H9 (cell line): ENCODE measurements around the gene RFNG. TPM values are rescaled to one million over a fixed set of nuclear protein-coding genes. Genes with fewer than 3 reads are reported as not detected.

Source experiments
- DNase-seq: peaks from one replicate; pipeline ENCODE4 v3.0.0-alpha.2; 2017
- H2AFZ ChIP-seq: one replicate; pipeline ENCODE4 v1.6.1; 2013; ENCODE audit warnings: mild to moderate bottlenecking, low read length, control low read depth, moderate library complexity
- H2AK5ac ChIP-seq: 2 replicates; pipeline ENCODE4 v1.6.1; 2013; ENCODE audit warnings: low read length, control low read depth, mixed read lengths; ENCODE audit not compliant: insufficient read length
- H2BK120ac ChIP-seq: one replicate; pipeline ENCODE4 v1.6.1; 2013; ENCODE audit warnings: low read depth, mild to moderate bottlenecking, low read length, control low read depth, inconsistent platforms; ENCODE audit not compliant: poor library complexity, severe bottlenecking
- H2BK12ac ChIP-seq: 2 replicates; pipeline ENCODE4 v1.6.1; 2013; ENCODE audit warnings: low read length, control low read depth, mixed read lengths, low read depth; ENCODE audit not compliant: insufficient read length
- H2BK15ac ChIP-seq: 2 replicates; pipeline ENCODE4 v1.6.1; 2013; ENCODE audit warnings: low read depth, low read length, control low read depth
- H2BK20ac ChIP-seq: one replicate; pipeline ENCODE4 v1.6.1; 2013; ENCODE audit warnings: low read depth, mild to moderate bottlenecking, low read length, control low read depth, inconsistent platforms; ENCODE audit not compliant: poor library complexity, severe bottlenecking
- H2BK5ac ChIP-seq: 2 replicates; pipeline ENCODE4 v1.6.1; 2013; ENCODE audit warnings: low read length, control low read depth, mixed read lengths; ENCODE audit not compliant: insufficient read length
- H3K14ac ChIP-seq: 2 replicates; pipeline ENCODE4 v1.6.1; 2013; ENCODE audit warnings: low read length, control low read depth; ENCODE audit not compliant: insufficient read depth
- H3K18ac ChIP-seq: 2 replicates; pipeline ENCODE4 v1.6.1; 2013; ENCODE audit warnings: low read depth, mild to moderate bottlenecking, mixed read lengths, low read length, control low read depth; ENCODE audit not compliant: insufficient read length
- H3K23ac ChIP-seq: 2 replicates; pipeline ENCODE4 v1.6.1; 2013; ENCODE audit warnings: low read length, control low read depth, mixed read lengths, low read depth; ENCODE audit not compliant: insufficient read length
- H3K23me2 ChIP-seq: 2 replicates; pipeline ENCODE4 v1.6.1; 2013; ENCODE audit warnings: low read depth, mild to moderate bottlenecking, mixed read lengths, low read length, control low read depth; ENCODE audit not compliant: insufficient read length, poor library complexity, severe bottlenecking
- H3K27ac ChIP-seq: 2 replicates; pipeline ENCODE4 v1.5.1; 2013; ENCODE audit warnings: low read length, control low read depth, mixed read lengths, low read depth; ENCODE audit not compliant: insufficient read length
- H3K27me3 ChIP-seq: 2 replicates; pipeline ENCODE4 v1.6.1; 2013; ENCODE audit warnings: low read length, control low read depth, inconsistent platforms; ENCODE audit not compliant: insufficient read depth
- H3K4ac ChIP-seq: 2 replicates; pipeline ENCODE4 v1.6.1; 2013; ENCODE audit warnings: low read depth, mild to moderate bottlenecking, control low read depth, inconsistent platforms, low read length, moderate library complexity
- H3K4me1 ChIP-seq: 2 replicates; pipeline ENCODE4 v1.6.1; 2013; ENCODE audit warnings: low read length, control low read depth, inconsistent platforms; ENCODE audit not compliant: insufficient read depth
- H3K4me2 ChIP-seq: 2 replicates; pipeline ENCODE4 v1.6.1; 2013; ENCODE audit warnings: low read length, control low read depth, mixed read lengths; ENCODE audit not compliant: insufficient read length, insufficient read depth
- H3K56ac ChIP-seq: 2 replicates; pipeline ENCODE4 v1.6.1; 2013; ENCODE audit warnings: low read depth, mild to moderate bottlenecking, mixed read lengths, low read length, control low read depth; ENCODE audit not compliant: insufficient read length
- H3K79me1 ChIP-seq: 2 replicates; pipeline ENCODE4 v1.6.1; 2013; ENCODE audit warnings: low read depth, mild to moderate bottlenecking, moderate library complexity, low read length, control low read depth, inconsistent platforms; ENCODE audit not compliant: insufficient read depth, poor library complexity, severe bottlenecking
- H3K79me2 ChIP-seq: 2 replicates; pipeline ENCODE4 v1.6.1; 2013; ENCODE audit warnings: low read length, control low read depth, inconsistent platforms; ENCODE audit not compliant: insufficient read depth
- H3K9ac ChIP-seq: 2 replicates; pipeline ENCODE4 v1.6.1; 2013; ENCODE audit warnings: low read length, control low read depth, mixed read lengths; ENCODE audit not compliant: insufficient read length; ENCODE audit errors: extremely low read depth
- H3K9me3 ChIP-seq: one replicate; pipeline ENCODE4 v1.6.1; 2013; ENCODE audit warnings: low read depth, low read length, inconsistent platforms; ENCODE audit not compliant: control insufficient read depth
- H3T11ph ChIP-seq: one replicate; pipeline ENCODE4 v1.6.1; 2013; ENCODE audit warnings: mild to moderate bottlenecking, low read length, control low read depth, inconsistent platforms
- H4K20me1 ChIP-seq: one replicate; pipeline ENCODE4 v1.6.1; 2013; ENCODE audit not compliant: control insufficient read depth, insufficient read length, insufficient read depth
- H4K5ac ChIP-seq: 2 replicates; pipeline ENCODE4 v1.6.1; 2013; ENCODE audit warnings: low read depth, mild to moderate bottlenecking, mixed read lengths, low read length, control low read depth; ENCODE audit not compliant: insufficient read length
- H4K8ac ChIP-seq: replicated peaks from 2 replicates; pipeline ENCODE4 v1.6.1; 2013; ENCODE audit warnings: low read length, control low read depth, mixed read lengths, low read depth; ENCODE audit not compliant: insufficient read length
- H4K91ac ChIP-seq: 2 replicates; pipeline ENCODE4 v1.6.1; 2013; ENCODE audit warnings: low read depth, mild to moderate bottlenecking, moderate library complexity, mixed read lengths, low read length, control low read depth; ENCODE audit not compliant: insufficient read length
- H3K27ac Mint-ChIP-seq, 3 experiments: 2 replicates in 2 of 3; 3 replicates in 1 of 3; pipeline ENCODE4 v1.8.0; 2020 to 2021; ENCODE audit warnings: mixed read lengths in 3 of 3, mild to moderate bottlenecking in 1 of 3, moderate library complexity in 1 of 3
- H3K27me3 Mint-ChIP-seq: 2 replicates; pipeline ENCODE4 v1.8.0; 2021; ENCODE audit warnings: low read depth, mild to moderate bottlenecking, moderate library complexity, mixed read lengths
- H3K36me3 Mint-ChIP-seq, 3 experiments: 2 replicates in 2 of 3; 3 replicates in 1 of 3; pipeline ENCODE4 v1.8.0; 2020 to 2021; ENCODE audit warnings: low read depth in 3 of 3, mixed read lengths in 3 of 3; ENCODE audit not compliant: insufficient read depth in 1 of 3
- H3K4me1 Mint-ChIP-seq, 2 experiments: 2 replicates each; pipeline ENCODE4 v1.8.0; 2020; ENCODE audit warnings: mixed read lengths in 2 of 2
- H3K4me3 Mint-ChIP-seq, 2 experiments: 2 replicates in 1 of 2; 3 replicates in 1 of 2; pipeline ENCODE4 v1.8.0; 2020 to 2021; ENCODE audit warnings: mild to moderate bottlenecking in 2 of 2, mixed read lengths in 2 of 2, moderate library complexity in 1 of 2
- H3K9me3 Mint-ChIP-seq, 2 experiments: 2 replicates in 1 of 2; 3 replicates in 1 of 2; pipeline ENCODE4 v1.8.0; 2020; ENCODE audit warnings: mild to moderate bottlenecking in 2 of 2, mixed read lengths in 2 of 2, moderate library complexity in 1 of 2
- WGBS: extraction: QIAGEN DNeasy Blood & Tissue Kit; methylation state at CpG from one replicate; pipeline ENCODE4 v1.1.7; 2013; ENCODE audit warnings: missing lambda C conversion rate, low lambda C conversion rate, mixed read lengths; ENCODE audit not compliant: insufficient read length; ENCODE audit errors: extremely low coverage; 5-methylcytosine and 5-hydroxymethylcytosine counted together
- total RNA-seq: library from RNA; stranded (reverse); gene quantifications from 2 replicates; pipeline ENCODE4 v1.2.1, GENCODE V29; 2021
- TF ChIP-seq, protein P1 (sequence below): fragments of 200-600 bp; sonication (generic); conservative IDR thresholded peaks from 3 replicates; pipeline ENCODE4 v1.8.0; 2021; ENCODE audit warnings: antibody characterized with exemption, mild to moderate bottlenecking

Gene RFNG
- total RNA-seq, 1 experiment from 2014 or later: 34.0 TPM

DNA sequence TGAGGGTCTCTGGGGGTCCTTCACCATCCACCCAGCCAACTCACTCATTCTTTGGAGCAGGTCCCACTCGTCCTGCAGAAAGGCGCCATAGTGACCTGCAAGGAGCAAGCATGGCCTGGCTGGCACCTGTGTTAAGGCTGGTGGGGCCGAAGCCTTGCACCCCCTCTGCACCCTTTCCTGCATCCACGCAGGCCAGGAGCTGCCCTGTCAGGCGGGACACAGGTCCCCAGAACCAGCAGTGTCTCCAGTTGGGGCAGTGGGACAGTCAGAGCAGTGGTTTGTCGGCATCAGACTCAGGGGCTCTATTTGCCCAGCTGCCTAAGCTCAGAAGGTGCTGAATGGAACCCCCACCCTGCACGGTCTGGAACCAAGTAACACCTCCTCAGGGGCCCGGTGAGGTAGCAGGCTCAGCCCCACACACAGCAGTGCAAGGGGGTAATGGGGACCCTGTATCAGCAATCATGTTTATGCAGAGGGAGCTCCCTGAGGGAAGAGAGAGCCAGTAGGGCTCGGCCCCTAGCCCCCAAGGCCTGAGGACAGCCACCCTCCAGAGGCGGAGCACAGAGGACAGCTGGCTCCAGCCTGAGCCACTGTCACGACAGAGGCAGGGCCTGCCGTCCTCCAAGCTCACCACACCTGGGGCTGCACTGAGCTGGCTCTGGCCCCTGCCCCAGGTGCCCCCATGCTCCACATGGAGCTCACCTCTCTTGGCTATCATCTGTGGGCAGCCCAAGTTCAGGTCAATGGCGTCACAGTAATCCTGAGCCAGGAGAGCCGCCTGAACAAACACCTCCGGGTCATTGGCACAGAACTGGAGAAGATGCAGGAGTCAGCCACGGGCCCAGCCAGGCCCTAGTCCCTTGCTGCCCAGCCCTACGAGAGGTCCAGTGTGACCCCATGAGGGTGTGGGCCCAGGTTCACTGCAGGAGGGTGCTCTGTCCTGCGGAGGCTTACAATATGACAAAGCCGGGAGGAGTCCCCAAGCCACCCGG, 12.1 kb upstream of the RFNG start:
- Histone ChIP-seq H3K27me3 (no peaks in the 10 kb centered on the region), H2BK120ac (no peak overlapping the region), H2BK12ac (no peak overlapping the region), H2BK5ac (no peak overlapping the region), H3K79me2 (no peaks in the 10 kb centered on the region), H3K9me3 (no peaks in the 10 kb centered on the region), H2BK15ac (no peak overlapping the region), H4K91ac (no peak overlapping the region), H3K23me2 (peaks cover 15% of the 10 kb centered on the region), H3K56ac (no peak overlapping the region), H3T11ph (no peak overlapping the region), H3K18ac (no peak overlapping the region), H2AK5ac (no peak overlapping the region), H3K14ac (no peak overlapping the region), H4K8ac (no peak overlapping the region), H3K27ac (no peak overlapping the region), H3K4me1 (no peaks in the 10 kb centered on the region), H2BK20ac (no peak overlapping the region), H3K4me2 (no peak overlapping the region), H2AFZ (no peak overlapping the region), H4K20me1 (no peaks in the 10 kb centered on the region), H3K4ac (no peak overlapping the region), H4K5ac (no peak overlapping the region), H3K9ac (no peak overlapping the region), H3K23ac (no peak overlapping the region), H3K79me1 (no peaks in the 10 kb centered on the region)
- Mint-ChIP-seq H3K4me3 (peak overlapping the region; percentile 70 to 73; a peak in 4 of 5 replicates), H3K27ac (no peak overlapping the region), H3K4me1 (peaks cover 4 to 5% of the 10 kb centered on the region in 2 experiments), H3K36me3 (peaks cover 4 to 17% (median 13%) of the 10 kb centered on the region in 3 experiments), H3K27me3 (peaks cover 4% of the 10 kb centered on the region; the same call in 1 of the 2 replicates), H3K9me3 (no peaks in the 10 kb centered on the region; a peak in 1 of 5 replicates)
- TF ChIP-seq, protein P1, sequence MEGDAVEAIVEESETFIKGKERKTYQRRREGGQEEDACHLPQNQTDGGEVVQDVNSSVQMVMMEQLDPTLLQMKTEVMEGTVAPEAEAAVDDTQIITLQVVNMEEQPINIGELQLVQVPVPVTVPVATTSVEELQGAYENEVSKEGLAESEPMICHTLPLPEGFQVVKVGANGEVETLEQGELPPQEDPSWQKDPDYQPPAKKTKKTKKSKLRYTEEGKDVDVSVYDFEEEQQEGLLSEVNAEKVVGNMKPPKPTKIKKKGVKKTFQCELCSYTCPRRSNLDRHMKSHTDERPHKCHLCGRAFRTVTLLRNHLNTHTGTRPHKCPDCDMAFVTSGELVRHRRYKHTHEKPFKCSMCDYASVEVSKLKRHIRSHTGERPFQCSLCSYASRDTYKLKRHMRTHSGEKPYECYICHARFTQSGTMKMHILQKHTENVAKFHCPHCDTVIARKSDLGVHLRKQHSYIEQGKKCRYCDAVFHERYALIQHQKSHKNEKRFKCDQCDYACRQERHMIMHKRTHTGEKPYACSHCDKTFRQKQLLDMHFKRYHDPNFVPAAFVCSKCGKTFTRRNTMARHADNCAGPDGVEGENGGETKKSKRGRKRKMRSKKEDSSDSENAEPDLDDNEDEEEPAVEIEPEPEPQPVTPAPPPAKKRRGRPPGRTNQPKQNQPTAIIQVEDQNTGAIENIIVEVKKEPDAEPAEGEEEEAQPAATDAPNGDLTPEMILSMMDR: no peak
- no peak for DNase-seq
- no CpG with 5 or more reads among the region's 20 CpGs for WGBS
